Thoracic aorta (tissue), 2 donors: ENCODE measurements around the gene MRPL14. TPM values are rescaled to one million over a fixed set of nuclear protein-coding genes. Genes with fewer than 3 reads are reported as not detected.

Experiments
- ATAC-seq: fragments of 150-250 bp; one replicate; pipeline ENCODE4 v1.8.0; 2017; ENCODE audit warnings: low read depth; ENCODE audit not compliant: insufficient number of reproducible peaks, low FRiP score
- DNase-seq: peaks from one replicate; pipeline ENCODE4 v3.0.0-alpha.2; 2020; ENCODE audit warnings: low spot score
- H3K27ac ChIP-seq, 2 donors: fragments of 200-600 bp; sonication (generic); 1 replicate in 1 of 2; 2 replicates in 1 of 2; pipeline ENCODE4 v1.5.1; 2016; ENCODE audit warnings: mild to moderate bottlenecking in 2 of 2, moderate library complexity in 2 of 2
- H3K27me3 ChIP-seq: fragments of 200-600 bp; sonication (generic); replicated peaks from 2 replicates; pipeline ENCODE4 v1.6.0; 2016; ENCODE audit warnings: mild to moderate bottlenecking; ENCODE audit not compliant: insufficient read depth
- H3K36me3 ChIP-seq: fragments of 200-600 bp; sonication (generic); one replicate; pipeline ENCODE4 v1.5.1; 2016
- H3K4me1 ChIP-seq, 2 donors: fragments of 200-600 bp; sonication (generic); 1 replicate in 1 of 2; 2 replicates in 1 of 2; pipeline versions ENCODE4 v1.5.1 to v1.6.0; 2016; ENCODE audit warnings: low read depth in 2 of 2, mild to moderate bottlenecking in 1 of 2; ENCODE audit not compliant: control insufficient read depth in 1 of 2
- H3K4me3 ChIP-seq: fragments of 200-600 bp; sonication (generic); 2 replicates; pipeline ENCODE4 v1.5.1; 2016; ENCODE audit warnings: mild to moderate bottlenecking
- H3K9me3 ChIP-seq: fragments of 200-600 bp; sonication (generic); 2 replicates; pipeline ENCODE4 v1.5.1; 2016
- CTCF ChIP-seq: fragments of 200-600 bp; sonication (generic); IDR thresholded peaks from one replicate; pipeline ENCODE4 v1.5.1; 2019; ENCODE audit warnings: antibody characterized with exemption
- total RNA-seq, 2 donors: library from RNA; depleted of rRNA; stranded (reverse); fragments of >200 nt; gene quantifications; one replicate each; pipeline versions ENCODE4 v1.1.0 to v1.2.3, GENCODE V29; 2016

MRPL14 gene
- total RNA-seq, 2 donors from 2014 or later: 31.0 to 32.4 TPM

- H3K36me3 ChIP-seq: peaks cover 25% of the 10 kb centered on the region
- no peaks in the 10 kb centered on the region for H3K9me3 ChIP-seq
- no peaks in the 10 kb centered on the region for H3K27me3 ChIP-seq
- ATAC-seq (no peak), DNase-seq (no peak)
- no peak for TF ChIP-seq CTCF
- H3K27ac ChIP-seq: no peak overlapping the region
- H3K4me3 ChIP-seq: no peak overlapping the region
- H3K4me1 ChIP-seq: no peaks in the 10 kb centered on the region
These were observed 16.5 kb upstream of the MRPL14 start for GRCh38 chr6:44143731-44144130.

- Histone ChIP-seq H3K27me3 (no peaks in the 10 kb centered on the region), H3K27ac (no peak overlapping the region), H3K4me1 (no peaks in the 10 kb centered on the region), H3K4me3 (no peak overlapping the region), H3K9me3 (no peaks in the 10 kb centered on the region), H3K36me3 (peaks cover 20% of the 10 kb centered on the region)
- DNase-seq (no peak), ATAC-seq (no peak)
- no peak for TF ChIP-seq CTCF
These were observed 15.6 kb upstream of the MRPL14 start for GRCh38 chr6:44142835-44143234.

GRCh38 chr6:44139351-44139743, 12.1 kb upstream of the MRPL14 start:
- Histone ChIP-seq H3K4me3 (no peak overlapping the region), H3K4me1 (no peaks in the 10 kb centered on the region), H3K27ac (no peak overlapping the region), H3K9me3 (no peaks in the 10 kb centered on the region), H3K36me3 (peaks cover 16% of the 10 kb centered on the region), H3K27me3 (no peaks in the 10 kb centered on the region)
- DNase-seq: no peak
- no peak for ATAC-seq
- TF ChIP-seq CTCF: no peak

- Histone ChIP-seq H3K36me3 (peaks cover 16% of the 10 kb centered on the region), H3K4me3 (no peak overlapping the region), H3K9me3 (no peaks in the 10 kb centered on the region), H3K27ac (no peak overlapping the region), H3K4me1 (peaks cover 0 to under 1% of the 10 kb centered on the region in 2 donors), H3K27me3 (no peaks in the 10 kb centered on the region)
- TF ChIP-seq CTCF: no peak
- ATAC-seq (no peak), DNase-seq (no peak)
These were observed 11.6 kb upstream of the MRPL14 start for GRCh38 chr6:44138717-44139350.

GRCh38 chr6:44135875-44136274, 8.6 kb upstream of the MRPL14 start:
- peaks cover 14% of the 10 kb centered on the region for H3K36me3 ChIP-seq
- ATAC-seq: no peak

More at GRCh38 chr6:44135875-44136274, 8.6 kb upstream of the MRPL14 start:
- no peak overlapping the region for H3K4me3 ChIP-seq
- no peaks in the 10 kb centered on the region for H3K9me3 ChIP-seq
- H3K27ac ChIP-seq: no peak overlapping the region
- no peak for DNase-seq
- H3K4me1 ChIP-seq: peaks cover 0 to 9% of the 10 kb centered on the region in 2 donors
- no peaks in the 10 kb centered on the region for H3K27me3 ChIP-seq
- no peak for TF ChIP-seq CTCF
